HG03280 (cell line): ENCODE measurements around the gene ATAD3C.
"Not testable (repeated sequence)": the region's sequence is repeated elsewhere in the genome, so short reads cannot be mapped to it uniquely, and the experiment has no call there.

Experiments used
- ATAC-seq: cut with Tn5 transposase; IDR thresholded peaks from one replicate; pipeline ENCODE4 v1.9.1; 2021; ENCODE audit warnings: mild to moderate bottlenecking, moderate library complexity; ENCODE audit not compliant: unreplicated experiment

The ATAD3C gene

DNA sequence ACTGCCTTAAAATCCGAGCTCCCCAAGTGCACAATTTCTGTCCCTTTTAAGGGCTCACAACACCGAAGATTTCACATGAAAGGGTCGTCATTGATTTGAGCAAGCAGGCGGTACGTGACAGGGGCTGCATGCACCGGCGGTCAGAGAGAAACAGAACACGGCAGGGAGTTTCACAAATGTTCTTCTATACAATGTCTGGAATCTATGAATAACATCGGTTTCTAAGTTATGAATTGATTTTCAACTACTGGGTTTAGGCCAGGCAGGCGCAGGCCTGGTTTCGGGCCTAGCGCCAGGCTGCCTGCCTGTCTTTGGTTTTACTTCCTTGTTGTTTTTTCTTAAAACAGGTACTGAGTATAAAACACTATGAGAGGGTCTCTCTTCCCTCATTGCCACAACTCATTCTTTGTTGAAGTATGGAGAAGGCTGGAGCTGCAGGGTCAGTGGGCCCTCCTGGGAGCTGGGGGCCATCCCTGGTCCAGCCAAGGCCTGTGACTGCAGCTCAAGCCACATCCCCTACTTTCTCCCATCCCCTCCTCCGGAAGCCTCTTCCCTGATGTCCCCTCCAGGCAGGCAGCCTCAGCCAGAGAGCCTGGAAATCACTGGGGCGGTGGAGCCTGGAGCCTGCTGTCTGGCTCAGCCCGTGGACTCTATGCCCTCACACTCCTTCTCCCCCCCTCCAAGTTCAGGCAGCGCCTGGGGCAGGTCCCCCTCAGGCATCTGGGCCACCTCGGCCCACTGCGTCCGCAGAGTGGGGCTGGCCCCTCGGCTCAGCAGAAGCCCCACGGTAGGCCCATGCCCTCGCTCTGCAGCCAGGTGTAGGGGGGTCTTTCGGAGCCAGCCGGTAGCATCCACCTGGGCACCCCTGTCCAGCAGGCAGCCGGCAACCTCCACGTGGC lies 30.8 kb upstream of the ATAD3C start:
- ATAC-seq, result no peak

DNA sequence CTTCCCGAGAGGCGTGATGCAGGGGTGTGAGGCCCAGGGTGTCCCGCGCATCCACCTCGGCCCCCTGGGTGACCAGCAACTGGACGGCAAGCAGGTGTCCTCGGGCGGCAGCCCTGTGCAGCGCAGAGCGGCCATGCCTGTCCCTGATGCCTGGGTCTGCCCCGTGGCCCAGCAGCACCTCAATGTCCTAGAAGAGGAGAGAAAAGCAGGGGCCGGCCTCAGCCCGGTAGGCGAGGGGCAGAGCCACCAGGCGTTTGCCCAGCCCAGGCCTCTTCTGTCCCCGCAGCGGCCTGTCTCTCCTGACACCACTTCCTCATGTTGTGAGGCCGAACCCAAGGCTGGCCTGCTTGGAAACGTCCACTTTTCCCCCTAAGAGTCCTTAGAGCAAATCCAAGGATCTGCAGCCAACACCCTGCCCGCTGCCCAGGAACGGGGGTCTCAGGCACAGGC lies 30.1 kb upstream of the ATAD3C start:
- no peak for ATAC-seq

DNA sequence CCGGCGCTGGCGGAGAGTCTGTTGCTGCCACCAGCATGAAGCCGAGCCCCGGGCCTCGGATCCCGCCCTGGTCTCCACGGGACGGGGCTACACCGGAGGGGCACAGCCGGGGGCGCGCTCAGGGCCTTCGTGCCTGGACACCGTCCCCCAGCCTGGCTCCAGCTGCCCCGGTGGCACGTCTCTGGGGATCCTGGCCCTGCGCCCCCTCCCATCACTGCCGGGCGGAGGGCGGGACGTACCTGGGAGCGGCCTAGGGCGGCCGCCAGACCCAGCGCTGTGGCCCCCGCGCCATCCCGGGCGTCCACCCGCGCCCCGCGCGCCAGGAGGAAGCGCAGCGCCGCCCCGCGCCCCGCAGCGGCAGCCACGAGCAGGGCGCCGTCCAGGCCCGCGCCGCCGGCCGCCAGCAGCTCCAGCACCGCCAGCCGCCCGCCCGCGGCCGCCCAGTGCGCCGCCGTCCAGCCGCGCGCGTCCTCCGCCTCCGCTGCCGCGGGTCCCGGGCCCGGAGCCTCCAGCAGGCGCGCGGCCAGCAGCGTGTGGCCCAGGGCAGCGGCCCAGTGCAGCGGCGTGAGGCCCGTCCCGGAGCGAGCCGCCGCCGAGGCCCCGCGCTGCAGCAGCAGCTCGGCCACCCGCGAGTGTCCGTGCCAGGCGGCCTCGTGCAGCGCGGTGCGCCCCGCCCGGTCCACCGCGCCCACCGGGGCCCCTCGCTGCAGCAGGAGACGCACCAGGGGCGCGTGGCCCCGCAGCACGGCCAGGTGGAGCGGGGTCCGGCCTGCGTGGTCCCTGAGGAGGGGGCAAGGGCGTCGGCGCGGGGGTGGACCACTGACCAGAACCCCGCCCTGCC lies 29.5 kb upstream of the ATAD3C start:
- ATAC-seq, result no peak

DNA sequence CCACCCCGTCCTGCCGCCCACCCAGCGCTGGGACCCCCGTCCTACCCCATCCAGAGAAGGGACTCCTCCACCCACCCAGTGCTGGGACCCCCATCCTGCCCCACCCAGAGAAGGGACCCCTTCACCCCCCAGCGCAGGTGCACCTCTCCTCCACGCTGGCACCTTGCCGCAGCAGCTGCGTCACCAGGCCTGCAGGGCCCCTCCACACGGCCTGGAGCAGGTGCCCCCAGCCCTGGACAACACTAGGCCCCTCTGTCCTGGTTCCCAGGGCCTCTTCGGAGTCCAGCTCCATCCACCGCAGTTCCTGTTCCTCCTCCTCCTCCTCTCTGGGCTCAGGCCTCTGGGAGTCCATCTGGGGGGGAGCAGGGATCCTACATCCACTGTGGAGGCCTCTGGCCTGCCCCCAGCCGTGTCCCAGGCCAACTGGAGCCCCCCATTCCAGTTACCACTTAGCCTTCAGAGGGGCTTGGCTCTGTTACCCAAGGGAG lies 28.8 kb upstream of the ATAD3C start:
- no peak for ATAC-seq

DNA sequence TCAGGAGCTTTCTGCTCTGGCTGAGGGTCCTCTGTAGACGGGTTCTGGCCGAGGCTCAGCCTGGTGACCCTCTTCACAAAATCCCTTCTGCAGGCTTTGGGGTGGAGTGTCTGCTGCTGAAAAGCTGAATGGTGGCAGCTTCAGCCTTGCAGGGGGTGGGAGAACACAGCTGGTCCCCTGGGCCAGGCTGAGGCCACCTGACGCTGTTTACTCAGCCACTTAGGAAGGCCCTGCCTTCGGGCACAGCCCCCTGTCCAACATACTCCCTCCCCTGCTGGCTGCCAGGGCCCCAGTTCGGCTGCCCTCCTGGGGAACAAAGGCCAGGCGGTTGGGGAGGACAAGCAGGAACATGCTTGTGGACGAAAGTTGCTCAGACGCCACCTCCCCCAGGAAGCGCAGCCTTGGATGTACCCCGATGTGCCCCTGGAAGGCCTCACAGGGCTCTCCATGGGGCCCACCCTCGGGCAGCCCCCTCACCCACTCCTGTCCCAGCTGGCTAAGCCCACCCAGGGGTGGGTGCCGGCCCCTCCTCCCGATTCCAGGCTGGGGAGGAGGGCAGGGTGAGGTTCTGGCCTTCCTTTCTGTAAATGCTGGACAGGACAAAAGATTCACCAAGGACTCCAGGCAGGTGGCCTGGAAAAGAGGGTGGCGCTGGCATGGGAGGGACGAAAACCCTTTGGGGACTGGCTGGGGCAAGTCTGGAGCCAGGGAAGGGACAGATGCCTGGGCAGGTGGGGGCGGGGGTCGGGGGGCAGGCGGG lies 28.2 kb upstream of the ATAD3C start, which contains the start of gene ANKRD65:
ANKRD65 (minus strand) TSS at position 130 of the 760 bp plus-strand sequence. CDS start 271 bp downstream, outside the sequence.
- ATAC-seq, result no peak

DNA sequence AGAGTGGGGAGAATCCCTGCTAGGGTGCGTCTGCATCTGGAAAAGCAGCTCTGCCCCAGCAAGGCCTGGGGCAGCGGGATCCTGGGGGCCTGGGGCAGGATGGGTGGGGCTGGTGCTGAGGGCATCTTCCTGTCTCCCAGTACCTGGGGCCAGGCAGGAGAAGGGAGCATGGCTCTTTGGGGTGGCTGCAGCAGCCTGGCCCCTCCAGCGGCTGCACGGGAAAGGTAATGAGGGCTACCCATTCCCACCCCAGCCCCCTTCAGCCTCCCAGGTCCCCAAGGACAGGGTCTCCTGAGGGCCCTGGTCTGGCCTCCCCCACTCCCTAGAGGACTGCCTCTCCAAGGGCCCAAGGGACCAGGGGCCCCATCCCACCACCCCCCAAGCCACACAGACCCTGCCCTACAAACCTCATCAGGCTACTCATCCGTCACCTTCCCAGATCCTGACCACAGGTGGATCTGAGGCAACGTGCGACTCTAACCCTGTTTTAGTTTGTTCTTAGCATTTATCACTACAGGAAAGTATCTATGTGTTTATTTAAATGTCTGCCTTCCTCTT lies 27.5 kb upstream of the ATAD3C start:
- no peak for ATAC-seq

DNA sequence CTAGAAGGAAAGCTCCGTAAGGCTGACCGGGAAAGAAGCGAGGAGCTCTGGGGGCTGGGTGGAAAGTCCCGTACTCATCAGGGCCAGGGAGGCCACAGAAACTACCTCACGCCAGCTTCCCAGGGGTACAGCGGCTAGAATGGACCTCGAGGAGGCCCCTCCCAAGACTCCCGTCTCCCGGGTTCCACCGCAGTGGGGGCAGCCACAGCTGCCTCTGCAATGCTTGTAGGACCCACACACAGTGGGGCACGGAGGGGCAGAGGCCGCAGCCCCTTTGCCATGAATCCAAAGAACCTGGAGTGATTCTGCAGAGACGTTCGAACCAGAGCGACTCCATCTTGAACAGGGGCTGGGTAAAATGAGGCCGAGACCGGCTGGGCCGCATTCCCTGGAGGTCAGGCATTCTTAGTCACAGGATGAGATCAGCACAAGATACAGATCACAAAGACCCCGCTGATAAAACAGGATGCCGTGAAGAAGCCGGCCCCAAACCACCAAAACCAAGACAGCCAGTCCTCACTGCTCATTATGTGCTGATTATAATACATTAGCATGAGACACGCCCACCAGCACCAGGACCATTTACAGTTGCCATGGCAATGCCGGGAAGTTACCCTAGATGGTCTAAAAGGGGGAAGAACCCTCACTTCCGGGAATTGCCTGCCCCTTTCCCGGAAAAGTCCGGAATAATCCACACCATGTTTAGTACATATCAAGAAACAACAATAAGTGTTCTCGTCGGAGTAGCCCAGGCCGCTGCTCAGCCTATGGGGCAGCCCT lies 26.8 kb upstream of the ATAD3C start:
- ATAC-seq, result no peak

DNA sequence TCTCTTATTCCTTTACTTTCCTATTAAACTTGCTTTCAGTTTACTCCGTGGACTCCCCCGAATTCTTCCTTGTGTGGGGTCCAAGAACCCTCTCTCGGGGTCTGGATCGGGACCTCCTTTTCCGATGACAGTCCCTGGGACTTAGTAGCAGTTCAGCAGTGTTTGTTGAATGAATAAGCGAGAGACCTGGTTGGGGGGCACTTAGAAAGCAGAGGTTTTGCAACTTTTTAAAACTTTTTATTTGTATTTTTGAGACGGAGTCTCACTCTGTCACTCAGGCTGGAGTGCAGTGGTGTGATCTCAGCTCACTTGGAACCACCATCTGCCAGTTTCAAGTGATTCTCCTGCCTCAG lies 26.3 kb upstream of the ATAD3C start:
- ATAC-seq, result no peak

DNA sequence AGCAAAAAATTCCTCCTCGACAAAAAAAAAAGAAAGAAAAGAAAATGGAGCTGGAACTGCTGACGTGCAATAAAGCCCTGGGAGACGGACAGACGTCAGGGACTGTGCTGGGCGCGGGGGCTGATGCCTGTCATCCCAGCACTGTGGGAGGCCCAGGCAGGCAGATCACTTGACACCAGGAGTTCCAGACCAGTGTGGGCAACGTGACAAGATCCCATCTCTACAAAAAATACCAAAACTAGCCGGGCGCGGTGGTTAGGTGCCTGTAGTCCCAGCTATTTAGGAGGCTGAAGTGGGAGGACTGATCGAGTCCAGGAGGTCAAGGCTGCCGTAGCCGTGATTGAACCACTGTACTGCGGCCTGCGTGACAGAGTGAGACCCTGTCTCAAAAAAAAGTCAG lies 24.8 kb upstream of the ATAD3C start:
- ATAC-seq, result no peak

DNA sequence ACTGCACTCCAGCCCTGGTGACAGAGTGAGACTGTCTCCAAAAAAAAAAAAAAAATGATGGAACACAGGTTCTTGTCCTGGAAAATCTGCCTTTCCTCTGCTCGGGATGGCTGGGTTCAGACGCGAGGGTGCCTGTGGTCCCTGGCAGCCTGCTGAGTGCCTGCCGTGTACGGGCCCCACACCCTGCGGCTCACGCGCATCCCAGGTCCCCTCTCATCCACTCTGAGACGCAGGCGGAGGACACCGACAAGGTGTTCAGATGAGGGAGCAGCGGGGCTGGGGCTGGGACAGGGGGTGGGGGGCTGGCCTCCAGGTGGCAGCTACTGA lies 24.1 kb upstream of the ATAD3C start:
- ATAC-seq, result no peak

DNA sequence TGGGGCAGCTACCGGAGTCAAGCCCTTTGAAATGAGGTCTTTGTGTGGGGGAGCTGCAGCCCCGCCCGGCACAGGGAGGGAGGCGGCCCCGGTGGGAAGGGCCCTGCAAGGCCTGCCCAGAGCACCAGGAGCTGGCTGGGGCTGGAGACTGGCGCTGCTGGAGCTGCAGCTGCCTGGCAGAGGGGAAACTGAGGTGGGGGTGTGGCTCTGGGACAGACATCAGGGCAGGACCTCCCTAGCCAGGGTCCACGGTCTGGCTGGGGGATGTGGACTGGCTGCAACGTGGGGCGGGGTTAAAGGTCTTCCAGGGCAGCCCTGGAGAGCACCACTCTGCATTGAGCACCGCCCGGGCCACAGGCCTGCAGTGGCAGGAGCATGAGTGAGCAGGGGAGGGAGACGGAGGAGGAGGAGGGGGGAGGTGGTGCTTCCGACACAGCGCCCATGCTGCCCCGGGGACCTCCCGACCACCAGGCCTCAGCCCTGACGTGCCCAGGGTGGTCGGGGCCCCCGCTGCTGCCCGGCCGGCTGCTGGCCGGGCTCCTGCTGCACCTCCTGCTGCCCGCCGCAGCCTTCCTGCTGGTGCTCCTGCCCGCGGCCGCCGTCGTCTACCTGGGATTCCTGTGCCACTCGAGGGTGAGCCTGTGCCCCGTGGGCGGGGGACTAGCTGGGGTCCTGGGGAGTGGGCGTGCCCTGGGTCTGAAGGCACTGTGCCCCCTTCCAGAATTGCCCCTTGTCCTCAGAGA lies 23.6 kb upstream of the ATAD3C start:
- ATAC-seq, result no peak

DNA sequence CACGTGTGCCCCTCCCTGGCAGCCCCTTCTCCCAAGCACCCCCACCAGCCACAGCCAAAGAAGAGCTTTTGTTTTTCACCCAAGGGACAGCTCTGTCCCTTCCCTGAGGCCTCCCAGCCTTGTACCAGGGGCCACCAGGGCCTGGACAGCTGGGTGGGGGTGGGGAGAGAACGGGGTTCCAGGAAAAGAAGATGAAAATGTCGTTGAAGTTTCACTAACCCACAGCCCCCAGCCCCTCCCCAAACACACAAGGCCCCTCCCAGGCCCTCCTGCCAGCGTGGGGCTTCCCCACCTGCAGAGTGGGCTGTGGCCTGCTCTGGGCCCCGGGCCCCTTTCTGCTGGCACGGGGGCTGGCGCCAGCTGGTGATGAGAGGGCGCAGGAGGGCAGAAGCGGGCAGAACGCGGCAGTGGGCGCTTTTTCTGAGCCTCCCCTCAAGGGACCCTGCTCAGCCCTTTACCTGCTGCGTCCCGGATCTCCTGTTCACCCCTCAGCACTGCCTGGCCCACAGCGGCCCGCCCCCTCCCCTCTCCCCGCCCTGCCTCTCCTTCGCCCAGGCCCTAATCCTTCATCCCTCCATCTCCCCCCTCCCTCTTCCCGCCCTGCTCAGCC lies 22.9 kb upstream of the ATAD3C start:
- ATAC-seq, result no peak

DNA sequence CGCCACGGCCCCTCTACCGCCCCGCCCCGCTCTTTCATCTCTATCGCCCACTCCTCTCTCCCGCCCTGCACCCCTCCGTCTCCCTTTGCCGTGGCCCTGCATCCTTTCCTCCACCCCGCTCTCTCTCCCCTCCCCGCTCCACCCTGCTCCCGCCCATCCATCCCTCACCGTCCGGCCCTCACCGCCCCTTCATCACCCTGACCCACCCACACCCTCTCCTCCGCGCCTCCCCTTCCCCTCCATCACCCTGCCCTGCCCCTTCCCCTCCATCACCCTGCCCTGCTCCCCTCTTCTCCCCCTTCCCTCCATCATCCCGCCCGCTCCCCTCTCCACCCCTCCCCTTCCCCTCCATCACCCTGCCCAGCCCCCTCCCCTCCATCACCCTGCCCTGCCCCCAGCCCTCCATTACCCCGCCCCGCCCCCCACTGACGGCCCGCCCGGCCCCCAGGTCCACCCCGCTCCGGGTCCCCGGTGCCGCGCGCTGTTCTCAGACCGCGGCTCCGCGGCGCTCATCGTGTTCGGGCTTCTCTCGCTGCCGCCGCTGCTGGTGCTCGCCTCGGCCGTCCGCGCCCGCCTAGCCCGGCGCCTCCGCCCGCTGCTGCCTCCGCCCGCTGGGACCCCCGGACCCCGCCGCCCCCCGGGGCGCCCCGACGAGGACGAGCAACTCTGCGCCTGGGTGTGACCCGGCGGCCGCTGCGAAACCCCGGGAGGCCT lies 22.2 kb upstream of the ATAD3C start:
- ATAC-seq, result no peak

DNA sequence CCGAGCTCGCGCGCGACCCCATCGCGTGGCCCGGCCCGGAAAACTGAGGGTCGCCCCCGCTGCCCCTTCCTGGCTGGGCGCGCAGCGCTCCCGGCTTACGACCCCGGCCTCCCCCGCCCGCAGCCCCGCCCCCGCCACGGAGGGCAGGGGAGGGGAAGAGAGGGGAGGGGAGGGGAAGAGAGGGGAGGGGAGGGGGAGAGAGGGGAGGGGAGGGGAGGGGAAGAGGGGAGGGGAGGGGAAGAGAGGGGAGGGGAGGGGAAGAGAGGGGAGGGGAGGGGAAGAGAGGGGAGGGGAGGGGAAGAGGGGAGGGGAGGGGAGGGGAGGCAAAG lies 21.7 kb upstream of the ATAD3C start:
- no peak for ATAC-seq

DNA sequence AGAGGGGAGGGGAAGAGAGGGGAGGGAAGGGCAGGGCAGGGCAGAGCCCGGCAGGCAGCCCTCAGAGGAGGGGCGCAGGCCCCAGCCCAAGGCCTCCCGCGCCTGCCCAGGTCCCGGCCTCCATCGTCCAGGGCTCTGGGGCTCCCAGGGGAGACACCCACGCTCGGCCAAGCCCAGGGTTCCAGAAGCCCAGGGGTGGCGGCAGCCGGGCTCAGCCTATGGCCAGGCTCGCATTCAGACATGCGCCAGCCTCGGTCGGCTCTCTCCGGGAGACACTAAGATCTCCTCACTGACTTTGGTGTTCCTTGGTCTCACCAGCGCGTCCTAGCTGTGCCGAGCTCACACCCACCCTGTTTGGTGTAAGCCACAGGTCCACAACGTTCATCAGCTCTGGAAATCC lies 21.3 kb upstream of the ATAD3C start:
- no peak for ATAC-seq

DNA sequence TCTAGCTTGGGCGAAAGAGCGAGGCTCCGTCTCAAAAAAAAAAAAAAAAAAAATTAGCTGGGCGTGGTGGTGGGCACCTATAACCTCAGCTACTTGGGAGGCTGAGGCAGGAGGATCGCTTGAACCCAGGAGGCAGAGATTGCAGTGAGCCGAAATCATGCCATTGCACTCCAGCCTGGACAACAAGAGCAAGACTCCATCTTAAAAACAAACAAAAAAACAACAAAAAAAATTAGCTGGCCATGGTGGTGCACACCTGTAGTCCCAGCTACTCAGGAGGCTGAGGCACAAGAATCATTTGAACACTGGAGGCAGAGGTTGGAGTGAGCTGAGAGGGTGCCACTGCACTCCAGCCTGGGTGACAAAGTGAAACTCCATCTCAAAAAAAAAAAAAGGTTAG lies 20.5 kb upstream of the ATAD3C start:
- not testable (repeated sequence) for ATAC-seq

DNA sequence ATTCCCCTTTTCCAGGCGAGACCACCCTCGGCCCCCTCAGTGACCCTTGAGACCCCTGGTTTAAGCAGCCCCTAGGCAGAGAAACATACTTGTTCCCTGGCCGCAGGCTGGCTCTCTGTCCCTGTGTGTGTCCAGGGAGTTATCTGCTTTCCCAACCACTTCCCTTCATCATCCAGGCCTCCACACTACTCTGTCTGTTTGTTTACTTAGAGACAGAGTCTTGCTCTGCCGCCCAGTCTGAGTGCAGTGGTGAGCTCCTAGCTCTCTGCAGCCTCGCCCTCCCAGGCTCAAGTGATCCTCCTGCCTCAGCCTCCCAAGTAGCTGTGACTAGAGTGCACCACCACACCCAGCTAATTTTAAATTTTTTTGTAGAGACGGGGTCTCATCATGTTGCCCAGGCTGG lies 19.8 kb upstream of the ATAD3C start:
- ATAC-seq, result no peak
